Tibial artery (tissue), 4 donors: ENCODE measurements around the gene TNFAIP8L2.
A peak's percentile ranks its signal among the peaks of the same experiment; 100 is the strongest.

Experiments
- DNase-seq, 2 donors: peaks; one replicate each; pipeline ENCODE4 v3.0.0-alpha.2; 2019
- H3K27ac ChIP-seq, 2 donors: fragments of 200-600 bp; sonication (generic) in 1 of 2; 1 replicate in 1 of 2; 2 replicates in 1 of 2; pipeline ENCODE4 v1.5.1; 2018 to 2019; ENCODE audit warnings: mild to moderate bottlenecking in 1 of 2
- H3K27me3 ChIP-seq, 2 donors: fragments of 200-600 bp; sonication (generic) in 1 of 2; one replicate each; pipeline versions ENCODE4 v1.5.1 to v1.6.0; 2016 to 2019
- H3K36me3 ChIP-seq, 3 donors: fragments of 200-600 bp; sonication (generic) in 2 of 3; one replicate each; pipeline ENCODE4 v1.5.1; 2016 to 2019; ENCODE audit warnings: mild to moderate bottlenecking in 2 of 3
- H3K4me1 ChIP-seq, 4 donors: fragments of 200-600 bp; sonication (generic) in 2 of 4; 1 replicate in 3 of 4; 2 replicates in 1 of 4; pipeline ENCODE4 v1.5.1; 2016 to 2019
- H3K4me3 ChIP-seq, 2 donors: fragments of 200-600 bp; sonication (generic) in 1 of 2; 1 replicate in 1 of 2; 2 replicates in 1 of 2; pipeline ENCODE4 v1.5.1; 2018 to 2019; ENCODE audit warnings: mild to moderate bottlenecking in 2 of 2
- H3K9me3 ChIP-seq, 3 donors: fragments of 200-600 bp; sonication (generic) in 1 of 3; one replicate each; pipeline ENCODE4 v1.5.1; 2016 to 2019
- CTCF ChIP-seq, 2 experiments: fragments of 200-600 bp in 1 of 2; fragments of 450-650 bp in 1 of 2; IDR thresholded peaks; one replicate each; pipeline ENCODE4 v1.5.1; 2017 to 2019; ENCODE audit warnings: antibody characterized with exemption in 2 of 2, mild to moderate bottlenecking in 1 of 2, moderate library complexity in 1 of 2
- intact Hi-C: fragments of 100-400 bp; cut with DNase I; formaldehyde crosslinking; loops from one replicate; pipeline ENCODE4 v1.15.0; 2023; ENCODE audit warnings: low total_unique reads

Gene TNFAIP8L2

GRCh38 chr1:151156515-151156819 lies at the start of gene TNFAIP8L2:
TNFAIP8L2 (plus strand) TSS chr1:151156649; CDS start chr1:151158698, 2,049 bp downstream.
- peak in 1 of 2 donors; percentile 57 for DNase-seq
- Histone ChIP-seq H3K4me3 (peak within 1 kb of the TSS; percentile 5 to 6), H3K9me3 (no peaks in the 10 kb centered on the region), H3K4me1 (peaks cover 0 to 9% (median 0%) of the 10 kb centered on the region in 4 donors), H3K27me3 (no peaks in the 10 kb centered on the region), H3K36me3 (peaks cover 13 to 55% (median 46%) of the 10 kb centered on the region in 3 donors), H3K27ac (peak within 1 kb of the TSS in 1 of 2 donors; percentile 4)
- no peak for TF ChIP-seq CTCF (IDR thresholded peaks at IDR 0.05)
- intact Hi-C loops = loop anchor here (5.0 to 10.0 kb wide), 2 partner anchors 54 to 132 kb away; no protein-coding TSS in a partner anchor

GRCh38 chr1:151106894-151107293 lies 49.6 kb upstream of the TNFAIP8L2 start:
- intact Hi-C loops = loop anchor here (10.0 kb wide), 1 partner anchor 138 kb away; no protein-coding TSS in a partner anchor
- H3K9me3 ChIP-seq = no peaks in the 10 kb centered on the region
- H3K4me3 ChIP-seq = no peak overlapping the region
- peaks cover 16 to 54% (median 32%) of the 10 kb centered on the region in 3 donors for H3K36me3 ChIP-seq
- no peaks in the 10 kb centered on the region for H3K4me1 ChIP-seq
- no peak overlapping the region for H3K27ac ChIP-seq
- TF ChIP-seq CTCF (IDR thresholded peaks at IDR 0.05) = no peak
- H3K27me3 ChIP-seq = no peaks in the 10 kb centered on the region
- DNase-seq = no peak

GRCh38 chr1:151108331-151108730 lies 48.1 kb upstream of the TNFAIP8L2 start:
- no peaks in the 10 kb centered on the region for H3K4me1 ChIP-seq
- intact Hi-C loops = loop anchor here (10.0 kb wide), 1 partner anchor 136 kb away; no protein-coding TSS in a partner anchor
- no peak overlapping the region for H3K4me3 ChIP-seq
- H3K27me3 ChIP-seq = no peaks in the 10 kb centered on the region
- no peak overlapping the region for H3K27ac ChIP-seq
- peak in 1 of 2 donors; percentile 33 for DNase-seq
- H3K36me3 ChIP-seq = peaks cover 16 to 52% (median 32%) of the 10 kb centered on the region in 3 donors
- H3K9me3 ChIP-seq = no peaks in the 10 kb centered on the region
- no peak for TF ChIP-seq CTCF (IDR thresholded peaks at IDR 0.05)

GRCh38 chr1:151113877-151114276 lies 42.6 kb upstream of the TNFAIP8L2 start:
- TF ChIP-seq CTCF (IDR thresholded peaks at IDR 0.05) = no peak
- Histone ChIP-seq H3K4me3 (no peak overlapping the region), H3K36me3 (peaks cover 13 to 63% (median 19%) of the 10 kb centered on the region in 3 donors), H3K4me1 (no peaks in the 10 kb centered on the region), H3K27me3 (no peaks in the 10 kb centered on the region), H3K9me3 (no peaks in the 10 kb centered on the region), H3K27ac (no peak overlapping the region)
- intact Hi-C loops = no loop called here
- DNase-seq = no peak

GRCh38 chr1:151124763-151125403 lies 31.6 kb upstream of the TNFAIP8L2 start:
- no peaks in the 10 kb centered on the region for H3K27me3 ChIP-seq
- intact Hi-C loops = no loop called here
- no peaks in the 10 kb centered on the region for H3K4me1 ChIP-seq
- H3K36me3 ChIP-seq = peaks cover 0 to 43% (median 5%) of the 10 kb centered on the region in 3 donors
- no peak for TF ChIP-seq CTCF (IDR thresholded peaks at IDR 0.05)
- no peak overlapping the region for H3K4me3 ChIP-seq
- H3K9me3 ChIP-seq = no peaks in the 10 kb centered on the region
- H3K27ac ChIP-seq = no peak overlapping the region
- peak in 1 of 2 donors; percentile 7 for DNase-seq
